GM18517 (cell line): ENCODE measurements around the gene INSC.

Experiments used
- ATAC-seq: cut with Tn5 transposase; IDR thresholded peaks from one replicate; pipeline ENCODE4 v1.9.1; 2021; ENCODE audit warnings: mild to moderate bottlenecking, moderate library complexity; ENCODE audit not compliant: unreplicated experiment

INSC gene

GRCh38 chr11:15145151-15145550 lies 30.4 kb downstream of the INSC start:
- no peak for ATAC-seq

GRCh38 chr11:15145615-15146014 lies 30.9 kb downstream of the INSC start:
- no peak for ATAC-seq

GRCh38 chr11:15146271-15147003 lies 31.7 kb downstream of the INSC start:
- no peak for ATAC-seq

- no peak for ATAC-seq
These were observed 33.4 kb downstream of the INSC start for GRCh38 chr11:15148169-15148568.

GRCh38 chr11:15149050-15149449 lies 34.3 kb downstream of the INSC start:
- no peak for ATAC-seq

GRCh38 chr11:15150507-15150906 lies 35.8 kb downstream of the INSC start:
- ATAC-seq: no peak

GRCh38 chr11:15153231-15153630 lies 38.5 kb downstream of the INSC start:
- ATAC-seq: no peak

- ATAC-seq: no peak
These were observed 42.5 kb downstream of the INSC start for GRCh38 chr11:15157181-15157580.

GRCh38 chr11:15157606-15158137 lies 42.9 kb downstream of the INSC start:
- no peak for ATAC-seq

- ATAC-seq: no peak
These were observed 43.8 kb downstream of the INSC start for GRCh38 chr11:15158351-15159015.

GRCh38 chr11:15159085-15159484 lies 44.4 kb downstream of the INSC start:
- peak; percentile 77 for ATAC-seq

- no peak for ATAC-seq
These were observed 47.1 kb downstream of the INSC start for GRCh38 chr11:15161790-15162189.

- ATAC-seq: no peak
These were observed 48.4 kb downstream of the INSC start for GRCh38 chr11:15163136-15163535.

GRCh38 chr11:15166204-15166603 lies 51.5 kb downstream of the INSC start:
- ATAC-seq: no peak

GRCh38 chr11:15169815-15170551 lies 55.3 kb downstream of the INSC start:
- no peak for ATAC-seq

- ATAC-seq: no peak
These were observed 56.0 kb downstream of the INSC start for GRCh38 chr11:15170698-15171097.

- ATAC-seq: no peak
These were observed 57.2 kb downstream of the INSC start for GRCh38 chr11:15171956-15172355.

- ATAC-seq: no peak
These were observed 61.1 kb downstream of the INSC start for GRCh38 chr11:15175831-15176230.

- no peak for ATAC-seq
These were observed 62.0 kb downstream of the INSC start for GRCh38 chr11:15176646-15177163.

GRCh38 chr11:15177491-15177890 lies 62.8 kb downstream of the INSC start:
- ATAC-seq: no peak

- ATAC-seq: no peak
These were observed 63.5 kb downstream of the INSC start for GRCh38 chr11:15178214-15178613.
